RCC 7860 (cell line): Measurements from ENCODE around the gene KIFC3.
"Not testable (repeated sequence)": the region's sequence is repeated elsewhere in the genome, so short reads cannot be mapped to it uniquely, and the experiment has no call there.

Source experiments
- DNase-seq: peaks from one replicate; pipeline ENCODE4 v3.0.0-alpha.2; 2015; ENCODE audit warnings: low spot score
- FAIRE-seq: peaks from 2 replicates; lab custom pipeline; 2012; peaks lifted over from hg19 to GRCh38; lab: Jason Lieb, UNC

The KIFC3 gene

DNA sequence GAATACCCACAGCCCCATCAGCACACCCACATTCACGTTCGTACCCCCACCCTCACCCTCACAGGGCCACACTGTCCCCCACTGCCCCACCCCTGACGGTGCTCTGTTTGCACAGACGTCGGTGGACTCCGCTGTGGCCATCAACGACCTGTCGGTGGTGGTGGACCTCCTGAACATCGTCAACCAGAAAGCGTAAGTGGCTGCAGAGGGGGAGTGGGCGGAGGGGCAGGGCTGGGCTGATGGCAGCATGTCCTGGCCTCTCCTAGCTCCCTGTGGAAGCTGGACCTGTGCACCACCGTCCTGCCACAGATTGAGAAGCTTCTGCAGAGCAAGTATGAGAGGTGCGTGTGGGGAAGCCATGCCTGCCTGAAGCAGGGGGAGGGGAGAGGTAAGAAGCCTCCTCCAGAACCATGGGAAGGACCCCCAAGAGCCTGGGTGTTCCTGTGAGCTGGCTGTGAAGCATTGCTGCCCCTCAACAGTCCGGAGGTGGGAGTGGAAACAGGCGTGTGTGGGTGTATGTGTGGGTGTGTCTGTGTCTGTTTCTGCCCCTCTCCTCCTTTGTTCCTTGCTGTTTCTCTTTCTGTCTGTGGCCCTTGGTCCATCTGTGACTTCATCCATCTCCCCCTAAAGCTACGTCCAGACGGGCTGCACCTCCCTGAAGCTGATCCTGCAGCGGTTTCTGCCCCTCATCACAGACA is 46.4 kb downstream of the KIFC3 start:
- no peak for FAIRE-seq
- no peak for DNase-seq

DNA sequence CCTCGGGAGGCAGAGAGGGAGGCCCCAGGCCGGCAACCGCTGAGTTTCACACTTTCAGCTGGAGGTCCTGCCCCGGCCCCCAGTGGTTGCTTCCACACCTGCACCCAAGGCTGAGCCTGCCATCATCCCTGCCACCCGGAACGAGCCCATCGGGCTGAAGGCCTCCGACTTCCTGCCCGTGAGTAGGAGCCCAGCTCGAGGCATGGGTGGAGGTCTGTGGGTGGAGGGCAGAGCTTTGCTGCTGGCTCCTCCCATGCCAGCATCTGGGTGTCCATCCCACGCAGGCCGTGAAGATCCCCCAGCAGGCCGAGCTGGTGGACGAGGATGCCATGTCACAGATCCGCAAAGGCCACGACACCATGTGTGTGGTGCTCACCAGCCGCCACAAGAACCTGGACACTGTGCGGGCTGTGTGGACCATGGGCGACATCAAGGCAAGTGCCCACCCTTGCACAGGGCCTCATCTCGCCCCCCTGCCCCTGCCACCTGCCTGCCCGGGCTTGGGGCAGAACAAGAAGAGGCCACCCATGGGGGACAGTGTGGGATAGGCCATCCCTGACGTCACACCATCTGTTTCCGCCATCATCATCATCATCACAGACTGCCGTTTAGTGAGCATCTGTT is 47.1 kb downstream of the KIFC3 start:
- FAIRE-seq (no peak), DNase-seq (no peak)

DNA sequence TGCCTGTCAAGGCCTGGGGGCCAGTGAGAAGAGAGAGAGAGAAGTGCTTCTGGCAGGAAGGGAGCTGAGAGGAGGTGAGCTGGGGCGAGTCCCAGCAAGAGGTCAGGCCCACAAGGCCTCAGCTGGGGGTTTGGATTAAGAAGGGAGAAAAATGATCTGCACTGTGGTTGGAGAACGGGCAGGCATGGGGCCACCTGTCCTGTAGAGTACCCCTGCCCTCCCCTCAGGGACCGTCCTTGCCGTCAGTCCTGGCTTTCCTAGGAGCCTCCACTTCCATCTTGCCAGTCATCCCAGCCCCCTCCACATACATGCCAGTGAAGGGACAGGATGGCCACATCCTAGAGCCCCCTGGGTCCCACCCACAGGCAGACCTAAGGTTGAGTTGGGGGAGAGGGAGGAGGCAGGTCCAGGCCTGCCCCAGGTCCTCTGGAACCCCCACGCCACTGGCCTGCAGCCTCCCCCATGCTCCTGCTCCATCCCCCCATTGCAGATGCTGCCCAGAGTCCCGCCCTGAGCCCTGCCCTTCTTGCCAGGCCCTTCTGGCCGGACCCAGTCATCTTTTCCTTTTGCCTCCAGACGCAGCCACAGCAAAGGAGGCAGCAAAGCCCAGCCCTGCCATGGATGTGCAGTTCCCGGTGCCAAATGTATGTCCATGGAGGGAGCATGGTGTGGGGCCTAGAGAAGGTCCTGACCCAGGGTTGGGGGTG is 47.8 kb downstream of the KIFC3 start:
- DNase-seq (no peak), FAIRE-seq (no peak)

DNA sequence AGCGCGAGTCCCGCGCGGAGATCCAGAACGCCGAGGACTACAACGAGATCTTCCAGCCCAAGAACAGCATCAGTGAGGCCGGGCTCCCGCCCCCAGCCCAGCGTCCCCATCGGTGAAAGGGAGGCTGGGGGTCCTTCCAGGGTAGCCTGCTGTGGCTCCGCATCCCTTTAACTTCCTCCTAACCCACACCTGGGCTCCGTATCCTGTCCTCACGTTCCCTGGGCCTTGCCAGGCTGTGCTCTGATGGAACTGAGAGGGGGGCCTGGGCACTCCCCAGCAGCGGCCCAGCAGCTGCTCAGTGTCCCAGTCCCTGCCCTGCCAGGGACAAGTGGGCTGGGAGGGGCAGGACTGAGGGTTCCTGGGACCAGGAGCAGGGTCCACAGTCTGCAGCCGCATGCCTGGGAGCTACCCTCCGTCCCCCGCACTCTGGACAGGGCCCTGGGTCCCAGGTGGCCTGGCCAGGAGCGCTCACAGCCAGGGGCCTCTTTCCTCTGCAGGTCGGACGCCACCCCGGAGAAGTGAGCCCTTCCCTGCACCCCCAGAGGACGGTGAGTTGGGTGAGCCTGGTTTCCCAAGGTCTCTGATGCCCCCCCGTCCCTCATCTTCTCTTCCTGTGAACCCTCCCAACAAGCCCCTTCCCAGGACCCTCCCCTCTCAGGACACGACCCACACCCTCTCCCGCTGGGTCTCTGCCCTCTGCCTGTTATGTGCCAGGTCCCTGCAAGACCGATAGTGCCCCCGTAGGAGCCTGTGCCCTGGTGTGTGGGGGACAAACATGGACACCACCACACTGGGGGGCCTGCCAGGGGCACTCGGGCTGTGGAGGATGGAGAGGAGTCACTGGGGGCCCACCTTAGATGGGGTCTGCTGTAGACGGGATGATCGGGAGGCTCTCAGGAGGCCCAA is 48.6 kb downstream of the KIFC3 start:
- no peak for FAIRE-seq

DNA sequence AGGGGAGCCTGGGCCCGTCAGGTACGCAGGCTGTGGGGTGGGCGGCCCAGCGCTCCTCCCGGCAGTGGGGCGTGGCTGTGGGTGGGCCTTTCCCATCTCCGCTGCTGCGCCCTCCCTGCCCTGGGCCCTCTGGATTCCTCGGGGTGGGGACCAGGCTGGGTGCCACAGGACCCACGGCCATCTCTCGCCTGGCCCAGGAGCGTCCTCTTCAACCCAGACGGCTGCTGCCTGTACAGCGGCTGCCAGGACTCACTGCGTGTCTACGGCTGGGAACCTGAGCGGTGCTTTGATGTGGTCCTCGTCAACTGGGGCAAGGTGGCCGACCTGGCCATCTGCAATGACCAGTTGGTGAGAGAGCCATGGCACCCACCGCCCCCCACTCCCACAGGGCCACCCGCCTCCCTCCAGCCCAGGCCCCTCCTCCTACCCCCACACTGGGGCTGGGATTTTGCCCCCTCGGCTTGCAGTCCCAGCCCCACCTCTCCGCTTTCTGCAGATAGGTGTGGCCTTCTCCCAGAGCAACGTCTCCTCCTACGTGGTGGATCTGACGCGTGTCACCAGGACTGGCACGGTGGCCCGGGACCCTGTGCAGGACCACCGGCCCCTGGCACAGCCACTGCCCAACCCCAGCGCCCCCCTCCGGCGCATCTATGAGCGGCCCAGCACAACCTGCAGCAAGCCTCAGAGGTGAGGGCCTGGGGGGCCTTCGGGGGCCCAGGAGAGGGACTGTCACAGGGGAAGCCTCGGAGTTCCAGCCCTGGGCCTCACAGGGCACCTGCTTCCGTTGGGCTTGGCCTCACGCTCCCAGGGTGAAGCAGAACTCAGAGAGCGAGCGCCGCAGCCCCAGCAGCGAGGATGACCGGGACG is 49.5 kb downstream of the KIFC3 start:
- DNase-seq (no peak), FAIRE-seq (no peak)

More for the DNA sequence above, 48.6 kb downstream of the KIFC3 start:
- DNase-seq = no peak

DNA sequence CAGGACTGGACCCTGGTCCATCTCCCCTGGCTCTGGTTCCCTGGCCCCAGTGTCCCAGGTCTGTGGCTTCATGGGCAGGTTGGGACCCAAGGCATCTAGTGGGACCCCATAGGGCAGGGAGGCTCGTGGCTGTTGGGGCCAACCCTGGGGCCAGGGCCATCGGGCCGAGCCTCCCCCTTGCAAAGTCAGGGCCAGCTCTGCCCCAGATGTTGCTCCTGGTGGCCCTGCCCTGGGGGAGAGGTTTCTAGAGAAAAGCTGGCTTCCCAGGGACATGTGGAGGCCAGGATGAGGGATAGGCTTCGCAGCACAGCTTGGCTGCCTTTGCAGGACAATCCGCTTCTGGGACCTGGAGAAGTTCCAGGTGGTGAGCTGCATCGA is 50.1 kb downstream of the KIFC3 start:
- FAIRE-seq = no peak

DNA sequence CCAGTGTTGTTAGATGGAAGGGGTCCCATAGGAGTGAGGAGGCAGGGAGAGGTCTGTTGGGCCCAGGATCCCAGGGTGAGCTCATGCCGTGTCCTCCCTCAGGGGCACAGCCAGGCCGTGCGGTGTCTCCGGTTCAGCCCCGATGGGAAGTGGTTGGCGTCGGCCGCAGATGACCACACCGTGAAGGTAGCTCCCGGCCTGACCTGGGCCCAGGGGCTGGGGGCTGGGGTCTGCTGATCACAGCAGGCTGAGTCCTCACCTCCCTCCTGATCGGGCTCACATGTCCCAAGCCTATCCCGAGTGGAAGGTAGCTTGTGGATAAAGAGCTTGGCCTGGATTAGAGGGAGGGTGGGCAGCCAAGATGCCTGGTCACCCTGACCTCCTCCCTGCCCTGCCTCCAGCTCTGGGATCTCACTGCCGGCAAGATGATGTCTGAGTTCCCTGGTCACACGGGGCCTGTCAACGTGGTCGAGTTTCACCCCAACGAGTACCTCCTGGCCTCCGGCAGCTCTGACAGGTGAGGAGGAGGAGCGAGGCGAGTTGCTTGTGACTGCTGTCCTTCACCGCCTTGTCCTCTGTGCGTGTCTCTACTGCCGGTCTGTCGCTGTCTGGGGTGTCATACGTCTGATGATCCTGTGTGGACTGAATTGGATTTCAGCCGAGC is 50.6 kb downstream of the KIFC3 start:
- no peak for FAIRE-seq

More for the DNA sequence above, 50.1 kb downstream of the KIFC3 start:
- no peak for DNase-seq

DNA sequence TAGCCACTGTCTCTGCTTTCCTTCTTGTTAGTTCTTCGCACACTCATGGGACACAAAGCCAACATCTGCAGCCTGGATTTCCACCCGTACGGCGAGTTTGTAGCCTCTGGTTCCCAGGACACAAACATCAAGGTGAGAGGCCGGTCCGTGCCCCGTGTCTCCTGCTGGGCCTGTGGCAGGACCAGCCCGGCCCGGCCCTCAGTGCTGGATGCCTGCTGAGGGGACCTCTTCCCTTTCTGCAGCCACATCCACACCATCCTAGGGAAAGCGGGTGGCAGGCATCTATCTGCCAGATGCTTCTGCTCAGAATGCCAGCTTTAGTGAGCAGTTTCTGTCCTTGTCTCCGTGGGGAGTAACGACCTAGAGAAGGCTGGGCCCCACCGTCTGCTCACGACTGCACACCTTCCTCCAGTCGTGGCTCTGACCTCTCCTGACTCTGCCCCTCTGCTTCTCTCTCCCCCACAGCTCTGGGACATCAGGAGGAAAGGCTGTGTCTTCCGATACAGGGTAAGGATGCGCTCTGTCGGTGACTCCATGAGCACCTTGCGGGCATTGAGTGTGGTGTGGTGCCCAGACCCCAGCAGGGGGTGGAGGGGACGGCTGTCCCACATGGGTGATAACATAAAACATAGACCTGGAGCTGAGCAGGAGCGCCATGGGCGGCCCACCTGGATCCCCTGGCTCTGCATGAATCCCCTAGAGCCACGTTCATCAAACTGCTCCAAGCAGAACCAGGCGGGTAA is 51.3 kb downstream of the KIFC3 start:
- DNase-seq = no peak
- FAIRE-seq = no peak

More for the DNA sequence above, 50.6 kb downstream of the KIFC3 start:
- DNase-seq = no peak

DNA sequence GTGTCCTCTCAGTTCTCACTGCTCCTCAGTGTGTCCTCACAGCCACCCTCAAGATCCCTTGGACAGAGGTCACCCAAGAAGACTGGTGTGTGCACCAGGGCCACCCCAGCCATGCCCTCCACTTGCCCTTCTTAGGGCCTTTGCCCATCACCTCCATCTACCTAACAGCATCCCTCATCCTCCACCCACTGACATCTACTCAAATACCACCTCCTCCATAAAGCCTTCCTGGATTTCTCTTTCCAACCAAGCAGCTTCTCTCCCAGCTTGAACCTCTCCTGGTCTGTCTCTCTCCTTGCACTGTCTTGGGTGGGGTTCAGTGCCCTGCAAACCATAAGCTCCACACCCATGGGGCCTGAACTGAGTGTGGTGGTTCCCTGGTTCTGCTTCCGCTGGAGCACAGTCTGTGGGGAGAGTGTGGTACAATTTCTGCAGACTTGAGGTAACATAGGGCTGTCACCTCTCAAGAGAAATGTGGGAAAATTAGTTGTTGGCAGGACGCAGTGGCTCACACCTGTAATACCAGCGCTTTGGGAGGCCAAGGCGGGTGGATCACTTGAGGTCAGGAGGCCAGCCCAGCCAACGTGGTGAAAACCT is 52.3 kb downstream of the KIFC3 start:
- no peak for DNase-seq
- FAIRE-seq = no peak

DNA sequence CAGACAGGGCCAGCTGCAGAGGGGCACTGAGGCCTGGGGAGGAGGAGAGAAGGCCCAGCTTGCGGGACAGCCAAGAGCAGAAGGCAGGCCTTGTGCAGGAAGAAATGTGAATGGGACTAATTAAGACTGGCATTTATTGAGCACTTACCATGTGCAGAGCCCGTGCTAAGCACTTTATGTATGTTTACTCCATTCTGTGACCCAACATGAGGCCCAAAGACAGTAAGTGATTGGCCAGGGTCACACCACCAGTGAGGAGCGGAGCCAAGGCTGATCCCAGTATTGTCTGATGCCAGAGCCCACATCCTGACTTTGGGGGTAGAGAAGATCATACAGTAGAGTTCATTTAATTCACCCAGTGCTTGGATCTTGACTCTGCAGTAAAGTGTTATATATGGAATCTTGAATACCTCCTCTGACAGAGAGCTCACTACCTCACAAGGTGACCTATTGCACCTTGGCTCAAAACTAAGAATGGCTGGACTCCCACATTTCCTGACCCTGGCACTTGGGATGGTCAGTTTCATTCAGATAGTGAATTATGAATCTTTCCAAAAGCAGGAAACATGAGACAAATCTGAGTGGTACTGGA is 53.1 kb downstream of the KIFC3 start:
- no peak for DNase-seq
- no peak for FAIRE-seq

DNA sequence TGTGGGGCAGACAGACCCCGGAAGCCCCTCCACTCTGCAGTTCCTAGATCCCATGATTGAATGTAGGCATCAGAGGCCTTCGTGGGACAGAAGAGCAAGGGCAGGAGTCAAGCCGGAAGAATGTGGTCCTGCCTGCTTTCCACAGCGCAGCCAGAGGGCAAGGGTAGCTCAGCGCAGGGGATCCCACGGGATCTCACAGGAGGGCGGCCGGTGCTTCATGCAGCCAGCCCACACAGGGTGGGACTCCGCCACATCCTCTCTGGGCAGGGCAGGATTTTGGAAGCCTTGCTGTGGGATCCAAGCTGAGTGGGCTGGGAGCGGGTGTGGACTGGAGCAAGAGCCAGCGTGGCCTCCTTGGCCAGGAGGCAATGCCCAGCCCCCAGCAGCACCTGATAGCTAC is 53.7 kb downstream of the KIFC3 start:
- DNase-seq = no peak
- no peak for FAIRE-seq

DNA sequence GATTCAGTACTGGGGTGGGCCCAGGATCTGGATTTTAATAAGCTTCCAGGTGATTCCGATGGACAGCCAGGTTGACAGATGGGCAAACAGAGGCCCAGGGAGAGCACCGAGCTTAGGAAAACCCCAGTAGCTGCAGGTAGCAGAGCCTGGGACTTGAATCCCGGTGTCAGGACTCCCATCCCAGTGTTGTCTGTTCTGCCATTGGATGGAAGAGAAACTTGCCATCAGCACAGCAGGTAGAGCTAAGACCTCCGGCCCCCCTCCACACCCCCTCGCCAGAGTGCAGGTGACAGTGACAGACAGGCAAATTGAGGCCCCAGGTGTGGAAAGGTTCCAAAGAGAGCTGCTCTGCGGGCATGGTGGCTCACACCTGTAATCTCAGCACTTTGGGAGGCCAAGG is 54.3 kb downstream of the KIFC3 start:
- FAIRE-seq = no peak
- DNase-seq = no peak

DNA sequence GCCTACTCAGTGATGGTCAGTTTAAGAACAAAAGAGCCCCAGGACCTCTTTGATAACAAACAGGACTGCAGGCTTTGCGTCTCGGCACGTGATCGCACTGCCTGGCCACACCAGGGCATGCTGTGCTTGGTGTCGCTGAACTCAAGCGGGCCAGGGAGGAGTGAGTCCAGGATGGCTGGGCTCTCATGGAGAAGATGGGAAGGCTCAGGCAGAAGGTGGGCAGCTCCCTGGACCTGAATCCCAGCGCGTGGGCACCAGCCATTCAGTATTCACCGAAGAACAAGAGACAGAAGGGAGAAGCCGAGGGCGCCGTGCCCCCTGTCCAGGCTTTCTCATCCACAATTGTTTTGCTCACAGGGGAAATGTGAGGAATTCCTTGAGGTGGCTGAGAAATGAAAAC is 54.8 kb downstream of the KIFC3 start:
- no peak for FAIRE-seq

DNA sequence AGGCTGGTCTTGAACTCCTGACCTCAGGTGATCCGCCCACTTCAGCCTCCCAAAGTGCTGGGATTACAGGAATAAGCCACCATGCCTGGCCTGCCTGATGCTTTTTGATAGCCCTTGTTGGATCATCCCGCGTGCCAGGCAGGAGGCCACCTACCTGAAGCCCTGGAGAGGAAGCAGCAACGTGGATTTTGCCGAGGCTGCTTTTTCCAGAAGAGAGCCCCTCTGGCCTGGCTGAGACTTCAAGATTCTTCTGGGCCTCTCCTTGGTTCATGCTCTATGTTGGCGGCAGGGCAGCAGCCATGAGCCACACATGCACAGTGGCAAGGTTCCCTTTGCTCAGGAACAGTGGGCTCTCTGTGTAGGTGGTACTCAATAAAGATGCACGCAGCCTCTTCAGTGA is 55.2 kb downstream of the KIFC3 start:
- no peak for DNase-seq
- no peak for FAIRE-seq

More for the DNA sequence above, 54.8 kb downstream of the KIFC3 start:
- no peak for DNase-seq

DNA sequence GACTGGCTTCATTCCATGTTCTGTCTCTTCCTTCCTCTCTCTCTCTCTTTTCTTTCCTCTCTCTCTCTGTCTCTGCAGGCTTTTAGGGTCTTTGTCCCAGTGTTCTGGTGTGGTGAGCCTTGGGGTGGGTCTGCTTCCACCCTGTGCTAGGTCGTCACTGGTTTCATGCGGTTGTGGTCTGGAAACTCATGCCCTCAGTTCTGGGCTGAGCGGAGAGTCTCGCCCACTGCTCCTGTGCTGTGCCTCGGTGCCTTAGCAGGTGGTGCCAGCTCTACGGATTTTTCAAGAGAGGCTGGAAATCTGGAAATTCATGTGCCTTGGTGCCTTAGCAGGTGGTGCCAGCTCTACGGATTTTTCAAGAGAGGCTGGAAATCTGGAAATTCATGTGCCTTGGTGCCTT is 56.0 kb downstream of the KIFC3 start:
- DNase-seq, FAIRE-seq: not testable (repeated sequence)

DNA sequence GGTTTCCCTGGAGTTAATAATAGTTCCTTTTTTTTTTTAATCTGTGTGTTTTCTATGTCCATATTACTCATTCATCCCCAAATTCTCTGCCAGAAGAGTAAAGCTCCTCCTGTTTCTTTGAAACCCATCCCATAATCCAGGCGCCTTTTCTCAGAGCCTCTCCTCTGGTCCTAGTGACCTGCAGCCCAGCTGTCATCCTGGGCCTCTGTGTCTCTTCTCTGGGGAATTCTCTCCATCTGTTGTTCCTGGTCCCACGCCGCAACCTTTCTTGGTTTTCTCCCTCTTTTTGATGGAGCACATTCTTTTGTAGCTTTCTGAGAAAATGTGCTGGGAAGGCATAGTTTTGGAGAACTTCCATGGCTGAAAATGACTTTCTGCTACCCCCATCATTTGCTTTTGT is 56.5 kb downstream of the KIFC3 start:
- no peak for FAIRE-seq
- DNase-seq = no peak

DNA sequence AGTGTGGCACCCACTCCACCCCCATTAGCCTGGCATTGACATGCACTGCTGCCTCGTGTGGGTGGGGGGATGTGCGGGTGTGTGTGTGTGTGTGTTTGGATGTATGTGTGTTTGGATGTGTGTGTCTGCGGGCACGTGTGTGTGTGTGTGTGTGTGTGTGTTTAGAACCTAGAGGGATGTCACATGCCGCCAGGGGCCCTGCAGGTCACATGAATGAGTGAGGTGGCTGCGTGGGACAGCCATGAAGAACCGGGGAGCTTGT is 57.7 kb downstream of the KIFC3 start:
- DNase-seq (no peak), FAIRE-seq (no peak)

DNA sequence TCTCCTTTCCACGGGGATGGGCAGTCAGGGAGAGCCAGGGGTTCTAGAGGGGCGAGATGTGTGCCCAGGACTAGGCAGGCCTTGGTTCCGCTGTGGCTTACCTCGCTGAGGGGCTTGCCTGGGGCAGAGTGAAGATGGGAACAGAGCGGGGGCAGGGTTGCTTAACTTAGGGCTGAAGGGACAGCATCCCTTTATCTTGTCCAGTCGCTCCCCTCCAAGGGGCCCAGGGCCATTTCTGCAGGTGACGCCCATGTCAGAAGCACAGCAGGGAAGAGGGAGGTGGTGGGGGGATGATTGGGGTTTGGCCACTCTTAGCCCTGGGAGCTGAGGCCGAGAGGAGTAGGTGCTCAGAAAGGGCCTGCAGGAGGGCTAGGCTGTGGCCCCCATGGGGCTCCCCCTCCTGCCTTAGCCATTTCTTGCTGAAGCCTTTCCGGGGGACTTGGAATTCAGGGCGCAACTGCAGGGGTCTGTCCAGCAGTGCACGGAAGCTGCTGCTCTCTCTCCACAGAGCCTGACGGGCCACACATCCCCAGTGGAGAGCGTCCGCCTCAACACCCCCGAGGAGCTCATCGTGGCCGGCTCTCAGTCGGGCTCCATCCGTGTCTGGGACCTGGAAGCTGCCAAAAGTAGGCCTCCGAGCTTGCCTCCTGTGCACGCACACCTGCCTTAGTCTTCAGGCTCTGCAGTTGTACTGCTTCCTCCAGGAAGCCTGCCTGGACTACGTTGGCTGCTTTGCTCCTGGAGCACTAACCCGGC is 58.2 kb downstream of the KIFC3 start:
- FAIRE-seq (no peak), DNase-seq (no peak)
